ENCODE measurements around the gene NEURL3.

Gene NEURL3

DNA sequence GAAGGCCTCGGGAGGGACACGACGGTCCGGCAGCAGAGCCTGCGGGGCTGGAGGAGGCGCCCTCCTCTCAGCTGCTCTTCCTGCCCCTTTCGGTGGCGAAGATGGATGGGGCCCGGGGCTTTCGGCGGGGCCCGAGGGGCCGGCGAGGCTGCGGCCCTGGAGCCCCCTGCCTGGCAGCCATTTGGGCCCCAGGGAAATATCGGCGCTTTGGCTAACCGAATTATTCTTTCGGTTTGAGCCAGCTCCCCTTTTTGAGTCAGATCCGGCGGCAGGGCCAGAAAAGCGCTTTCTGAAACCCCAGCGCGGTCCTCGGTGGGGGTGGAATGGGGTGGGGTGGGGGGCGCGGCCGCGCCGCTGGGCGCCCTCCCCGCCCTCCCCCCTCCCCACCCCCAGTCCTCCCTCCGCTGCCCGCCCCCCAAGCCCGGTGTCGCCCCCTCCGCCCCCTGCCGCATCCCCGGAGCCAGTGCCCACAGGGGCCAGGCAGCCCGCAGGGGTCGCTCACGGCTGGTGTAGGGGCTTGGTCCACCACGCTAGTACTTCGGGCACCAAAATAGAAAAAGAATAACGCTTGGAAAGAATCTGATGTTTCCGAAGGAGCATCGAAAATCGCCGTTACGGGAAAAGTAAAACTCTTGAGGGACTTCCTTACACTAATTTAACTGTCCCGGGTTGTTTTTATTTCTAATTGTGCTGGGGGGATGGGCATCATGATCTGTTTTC lies 22.3 kb upstream of the NEURL3 start:
- DNase-seq: peak; percentile 83

DNA sequence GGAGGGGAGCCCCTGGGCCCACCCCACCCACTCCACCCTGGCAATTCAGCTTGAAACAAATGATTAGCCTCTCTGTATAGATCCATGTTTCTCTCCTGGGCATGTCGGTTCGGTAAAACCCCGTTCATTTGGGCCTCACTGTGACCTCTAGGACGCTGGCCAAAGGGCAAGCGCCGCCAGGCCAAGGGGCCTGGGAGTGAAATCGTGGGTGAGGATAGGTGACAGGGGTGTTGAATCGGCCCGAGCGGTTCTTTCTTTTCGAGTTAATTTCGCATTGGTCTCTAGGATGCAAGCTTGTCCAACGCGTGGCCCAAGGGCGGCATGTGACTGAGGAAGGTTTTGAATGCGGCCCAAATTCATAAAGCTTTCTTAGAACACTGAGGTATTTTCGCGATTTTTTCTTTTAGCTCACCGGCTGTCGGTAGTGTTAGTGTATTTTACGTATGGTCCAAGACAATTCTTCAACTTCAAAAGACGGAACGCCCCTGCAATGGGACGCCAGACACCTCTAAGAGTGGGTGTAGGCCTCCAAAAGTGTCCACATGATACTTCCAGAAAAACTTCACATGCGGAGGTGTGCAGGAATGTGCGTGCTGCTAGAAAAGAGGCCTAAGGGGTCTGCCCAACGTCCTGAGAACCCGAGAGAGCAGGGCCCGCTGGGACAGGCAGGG lies 21.6 kb upstream of the NEURL3 start:
- DNase-seq: no peak

DNA sequence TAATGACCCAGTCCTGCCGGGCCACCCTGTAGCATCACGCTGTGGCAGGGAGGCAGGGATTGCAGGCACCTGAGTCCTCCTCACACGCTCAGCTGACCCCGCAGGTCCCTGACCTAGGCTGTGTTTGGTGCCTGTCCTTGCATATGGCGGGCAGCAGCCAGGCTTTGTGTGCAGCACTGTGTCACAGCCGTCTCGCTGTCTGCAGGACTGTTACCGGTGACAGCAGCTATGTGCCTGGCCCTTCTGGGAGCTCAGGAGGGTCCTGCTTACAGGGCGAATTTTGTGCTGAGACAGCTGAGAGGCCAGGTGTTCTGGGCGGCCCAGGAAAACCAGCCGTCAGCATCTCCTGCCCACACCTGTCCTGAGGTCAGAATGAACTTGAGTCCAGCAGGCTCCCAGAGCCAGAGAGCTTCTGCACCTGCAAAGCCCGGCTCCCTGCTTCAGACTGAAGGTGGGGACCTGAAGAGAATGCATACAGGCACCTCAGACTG lies 21.0 kb upstream of the NEURL3 start:
- no peak for DNase-seq

DNA sequence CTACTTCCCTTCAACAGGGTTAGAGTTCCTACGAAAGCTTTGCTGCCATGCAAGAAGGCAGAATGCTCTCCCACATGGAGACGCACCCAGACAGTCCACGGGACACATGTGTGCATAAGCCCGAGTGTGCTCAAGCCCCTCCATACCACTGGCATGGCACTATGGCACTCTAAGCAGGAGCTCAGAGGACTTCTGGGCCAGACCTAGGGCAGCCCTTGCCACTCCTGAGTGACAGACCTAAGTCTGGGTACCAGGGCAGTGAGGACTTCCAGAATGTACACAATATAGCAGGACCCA lies 20.0 kb upstream of the NEURL3 start:
- DNase-seq: no peak

- no peak for DNase-seq
Observed at GRCh38 chr2:96524482-96525210, 19.5 kb upstream of the NEURL3 start.

- no peak for DNase-seq
Observed at GRCh38 chr2:96523659-96524481, 18.7 kb upstream of the NEURL3 start.

- no peak for DNase-seq
Observed at GRCh38 chr2:96522304-96523203, 17.4 kb upstream of the NEURL3 start.

DNA sequence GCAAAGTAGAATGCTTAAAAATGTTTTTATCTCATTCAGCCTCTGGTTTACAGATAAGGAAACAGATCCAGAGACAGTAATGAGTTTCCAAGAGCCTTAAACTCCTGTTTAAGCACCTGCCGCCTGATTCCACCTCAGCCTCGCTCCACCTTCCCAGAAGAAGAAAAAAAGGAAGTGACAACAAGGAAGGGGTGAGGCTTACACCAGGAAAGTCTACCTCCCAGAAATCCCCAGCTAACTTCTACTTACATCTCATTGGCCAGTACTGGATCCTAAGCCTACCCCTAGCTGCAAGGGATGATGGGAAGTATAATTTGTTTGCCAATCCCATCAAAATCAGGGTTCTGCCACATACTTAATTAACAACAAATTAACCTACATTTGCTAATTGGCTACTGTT lies 16.1 kb upstream of the NEURL3 start:
- DNase-seq: no peak

DNA sequence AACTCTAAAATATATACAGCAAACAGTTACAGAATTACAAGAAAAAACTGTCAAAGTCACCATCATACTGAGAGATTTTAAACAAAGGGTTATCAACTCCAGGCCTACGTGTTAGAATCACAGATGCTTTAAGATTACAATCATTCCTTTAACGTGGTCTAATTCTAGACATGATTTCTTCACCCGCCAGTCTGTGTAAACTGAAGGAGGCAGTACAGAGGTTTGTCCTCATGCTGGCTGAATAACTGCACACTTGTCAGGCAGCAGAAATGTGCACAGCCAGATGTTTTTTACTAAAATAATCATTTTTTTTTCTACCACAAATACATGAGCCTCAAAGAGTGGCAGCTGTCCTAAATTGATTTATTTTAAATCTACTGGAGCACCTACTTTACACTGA lies 15.5 kb upstream of the NEURL3 start:
- DNase-seq: no peak

GRCh38 chr2:96520231-96520630 lies 15.1 kb upstream of the NEURL3 start:
- DNase-seq: no peak

GRCh38 chr2:96517079-96517478 lies 11.9 kb upstream of the NEURL3 start:
- DNase-seq: no peak

DNA sequence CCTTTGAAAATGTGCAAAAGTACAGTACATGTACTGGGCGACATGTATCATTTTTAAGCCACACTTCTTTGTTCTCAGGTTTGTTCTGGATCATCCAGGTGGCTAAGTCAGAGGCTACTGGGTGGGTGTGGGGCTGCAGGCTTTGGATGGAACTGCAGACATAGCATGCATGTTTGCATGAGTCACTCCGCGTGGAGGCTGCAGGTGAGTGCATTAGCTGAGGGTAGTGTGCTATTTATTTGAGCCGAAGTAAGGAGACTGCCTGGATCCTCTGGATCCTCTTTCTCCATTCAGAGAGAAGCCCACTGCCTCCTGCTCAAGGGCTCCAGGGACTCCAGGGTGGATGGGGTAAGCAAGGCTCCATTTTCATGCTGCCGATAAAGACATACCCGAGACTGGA lies 9.4 kb upstream of the NEURL3 start:
- DNase-seq: no peak

DNA sequence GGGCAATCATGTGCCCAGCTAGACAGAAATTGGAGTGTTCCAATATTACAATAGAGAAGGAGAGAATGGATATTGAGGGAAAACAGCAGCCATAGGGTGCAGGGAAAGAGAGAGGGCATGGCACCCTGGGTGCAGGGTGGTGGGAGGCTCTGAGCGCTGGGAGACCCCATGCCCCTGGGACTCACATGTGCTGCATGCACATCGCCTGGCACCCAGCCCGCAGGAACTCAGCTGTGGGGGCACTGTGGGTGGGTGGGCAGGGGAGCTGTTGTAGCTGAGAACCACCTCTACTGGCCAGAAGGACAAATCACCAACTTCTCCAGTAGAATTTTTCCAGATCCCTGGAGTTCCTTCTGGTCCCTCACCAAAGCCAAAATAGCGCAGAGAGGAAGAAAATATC lies 7.2 kb upstream of the NEURL3 start:
- no peak for DNase-seq

DNA sequence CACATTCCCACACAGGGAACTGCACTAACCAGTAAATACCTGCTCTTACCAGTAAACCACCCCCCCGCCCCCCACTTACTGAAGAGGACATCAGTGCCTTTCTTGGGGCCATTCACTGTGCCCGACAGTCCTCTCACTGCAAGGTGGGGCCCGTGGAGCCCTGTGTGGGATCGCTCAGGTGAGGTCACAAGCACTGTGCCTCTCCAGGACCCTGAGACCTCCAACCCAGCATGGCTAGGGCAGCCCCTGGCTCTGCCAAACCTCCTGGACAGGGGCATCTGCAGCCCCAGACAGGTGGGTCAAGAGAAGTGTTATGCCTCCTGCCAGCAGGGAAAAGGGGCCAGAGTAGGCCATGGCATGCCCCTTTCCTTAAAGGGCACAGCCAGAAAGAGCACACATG lies 6.7 kb upstream of the NEURL3 start:
- no peak for DNase-seq

DNA sequence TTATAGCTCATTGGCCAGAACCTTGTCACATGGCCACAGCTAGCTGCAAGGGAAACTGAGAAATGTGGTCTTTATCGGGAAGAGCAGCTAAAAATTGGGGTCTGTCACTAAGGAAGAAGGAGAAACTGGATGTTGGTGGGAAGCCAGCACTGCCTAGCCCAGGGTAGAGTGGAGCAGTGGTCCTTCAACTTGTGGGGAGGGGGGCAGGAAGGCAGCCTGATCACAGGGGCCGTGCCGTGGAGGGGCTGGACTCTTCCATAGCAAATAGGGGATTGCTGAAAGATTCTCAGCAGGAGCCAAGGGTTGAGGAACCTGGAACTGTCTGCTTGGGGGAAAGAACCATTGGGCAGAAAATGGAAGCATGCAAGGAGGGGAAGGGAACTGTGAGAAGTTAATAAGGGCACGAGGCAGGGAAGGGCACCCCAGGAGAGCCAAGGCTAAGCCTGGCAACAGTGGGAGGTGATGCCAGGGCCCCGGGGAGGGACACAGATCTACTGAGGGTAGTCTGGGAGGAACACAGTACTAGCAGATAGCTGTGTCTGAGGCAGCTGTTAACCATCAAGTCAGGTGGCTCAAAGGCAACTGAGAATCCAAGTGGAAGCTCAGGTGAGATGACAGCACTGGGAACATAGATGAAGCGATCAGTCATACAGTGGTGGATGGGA lies 5.9 kb upstream of the NEURL3 start:
- DNase-seq: no peak

- no peak for DNase-seq
Observed at GRCh38 chr2:96509847-96510230, 4.7 kb upstream of the NEURL3 start.

GRCh38 chr2:96509114-96509846 lies 4.1 kb upstream of the NEURL3 start:
- peak; percentile 85 for DNase-seq

DNA sequence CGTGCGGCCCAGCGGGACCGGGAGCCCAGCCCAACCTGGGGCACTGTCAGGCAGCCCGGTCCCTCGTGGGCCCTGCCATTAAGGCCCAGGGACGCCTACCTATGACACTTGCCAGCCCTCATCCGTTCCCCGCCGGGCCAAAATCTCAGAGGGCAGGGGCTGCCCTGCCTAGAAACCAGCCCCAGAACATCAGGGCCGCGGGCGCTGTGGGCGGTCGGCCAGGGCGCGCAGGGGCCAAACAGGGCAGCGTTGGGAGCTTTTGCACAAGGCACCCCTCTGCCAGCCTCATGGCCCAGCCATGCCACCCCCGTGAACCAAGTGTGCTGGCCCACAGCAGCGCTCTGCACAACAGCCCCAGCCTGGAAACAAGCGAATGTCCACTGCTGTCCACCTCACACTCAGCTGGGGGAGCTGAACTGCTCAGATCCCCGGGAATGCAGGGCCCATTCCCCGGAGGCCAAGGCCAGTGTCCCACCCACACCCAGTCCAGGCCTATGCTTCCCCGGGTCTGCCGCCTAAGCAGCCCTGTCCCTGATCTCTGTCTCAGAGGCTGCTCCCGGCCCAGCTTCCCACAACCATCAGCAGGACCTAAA lies 3.5 kb upstream of the NEURL3 start:
- DNase-seq: no peak

DNA sequence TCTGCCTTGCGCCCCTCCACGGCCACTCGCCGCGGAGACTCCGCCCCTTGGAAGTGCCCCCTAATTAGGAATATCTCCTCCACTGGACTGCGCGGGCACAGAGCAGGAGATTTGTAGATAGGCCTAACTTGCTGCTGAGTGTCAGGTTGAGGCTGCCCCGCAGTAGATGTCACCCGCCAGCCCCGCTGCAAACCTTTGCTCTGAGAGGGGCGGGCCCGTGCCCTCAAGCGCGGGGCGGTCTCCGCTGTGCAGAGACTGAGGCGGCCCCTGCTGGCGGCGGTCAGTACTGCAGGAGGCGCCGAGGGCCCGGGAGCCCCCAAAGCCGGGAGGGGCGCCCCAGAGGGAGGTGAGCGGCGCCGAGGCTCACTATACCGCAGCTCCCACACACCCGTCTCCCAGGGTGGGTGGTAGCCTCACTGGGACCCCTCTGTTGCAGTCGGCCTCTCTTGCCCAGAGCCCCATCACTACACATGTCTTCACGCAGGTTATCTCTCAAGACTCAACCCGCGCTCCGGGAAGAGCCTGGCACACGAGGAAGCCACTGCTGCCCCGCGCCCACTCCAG lies 2.9 kb upstream of the NEURL3 start:
- DNase-seq: peak; percentile 91

DNA sequence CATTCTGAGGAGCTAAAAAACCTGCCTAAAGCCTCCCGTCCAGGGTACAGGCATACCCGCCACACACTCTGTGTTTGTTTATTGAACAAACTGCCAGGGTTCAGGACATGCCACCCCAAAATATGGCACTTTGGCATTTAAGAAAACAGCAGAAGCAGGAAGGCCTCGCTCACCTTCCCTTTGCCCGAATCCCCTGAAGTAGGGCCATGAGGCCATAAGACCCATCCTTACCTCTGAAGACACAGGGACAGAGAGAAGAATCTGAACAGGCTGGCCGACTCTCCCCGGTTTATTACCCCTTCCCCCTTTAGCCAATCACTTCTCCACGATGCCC lies 1.7 kb upstream of the NEURL3 start:
- no peak for DNase-seq

Data from activated CD4-positive, alpha-beta T cell treated with anti-CD3 and anti-CD28 coated beads for 48 hours (primary cell).